Keratinocyte (primary cell): ENCODE results near the gene FCHO2. TPM values are rescaled to one million over a fixed set of nuclear protein-coding genes. Genes with fewer than 3 reads are reported as not detected.

Experiments used
- DNase-seq: peaks from one replicate; pipeline ENCODE4 v3.0.0-alpha.2; 2011; ENCODE audit warnings: low read depth, missing footprints, low spot score
- FAIRE-seq: peaks from 2 replicates; lab custom pipeline; 2011; peaks lifted over from hg19 to GRCh38; lab: Jason Lieb, UNC
- H2AFZ ChIP-seq: 2 replicates; pipeline ENCODE4 v1.6.0; 2012; ENCODE audit warnings: low read length, control low read depth, inconsistent platforms; ENCODE audit not compliant: control insufficient read depth
- H3K27ac ChIP-seq: 2 replicates; pipeline ENCODE4 v1.5.1; 2011; ENCODE audit warnings: low read length; ENCODE audit not compliant: control insufficient read depth, insufficient read depth
- H3K27me3 ChIP-seq: 3 replicates; pipeline ENCODE4 v1.6.0; 2011; ENCODE audit warnings: low read length; ENCODE audit not compliant: control insufficient read depth, insufficient read depth; ENCODE audit errors: extremely low read depth
- H3K36me3 ChIP-seq, 2 experiments: 2 replicates in 1 of 2; 3 replicates in 1 of 2; pipeline ENCODE4 v1.5.1; 2011; ENCODE audit warnings: low read length in 2 of 2, mild to moderate bottlenecking in 1 of 2; ENCODE audit not compliant: control insufficient read depth in 2 of 2, insufficient read depth in 2 of 2; ENCODE audit errors: extremely low read depth in 1 of 2
- H3K4me1 ChIP-seq: 3 replicates; pipeline ENCODE4 v1.5.1; 2011; ENCODE audit warnings: low read length; ENCODE audit not compliant: control insufficient read depth, insufficient read depth; ENCODE audit errors: extremely low read depth
- H3K4me2 ChIP-seq: 3 replicates; pipeline ENCODE4 v1.6.0; 2011; ENCODE audit warnings: low read depth, low read length; ENCODE audit not compliant: control insufficient read depth, insufficient read depth; ENCODE audit errors: extremely low read depth
- H3K4me3 ChIP-seq, 3 experiments: fragments of 200-600 bp in 1 of 3; sonication (generic) in 1 of 3; 2 replicates in 2 of 3; 3 replicates in 1 of 3; pipeline ENCODE4 v1.5.1; 2011 to 2016; ENCODE audit warnings: low read length in 3 of 3, mild to moderate bottlenecking in 3 of 3, control low read depth in 2 of 3, inconsistent platforms in 1 of 3, low read depth in 1 of 3, mixed read lengths in 1 of 3, mixed run types in 1 of 3, moderate library complexity in 1 of 3; ENCODE audit not compliant: control insufficient read depth in 2 of 3, insufficient read depth in 2 of 3; ENCODE audit errors: extremely low read depth in 1 of 3
- H3K79me2 ChIP-seq: 2 replicates; pipeline ENCODE4 v1.6.0; 2012; ENCODE audit warnings: low read length; ENCODE audit not compliant: control insufficient read depth, insufficient read depth
- H3K9ac ChIP-seq: 3 replicates; pipeline ENCODE4 v1.6.0; 2011; ENCODE audit warnings: low read length; ENCODE audit not compliant: control insufficient read depth, insufficient read depth; ENCODE audit errors: extremely low read depth
- H3K9me1 ChIP-seq: 3 replicates; pipeline ENCODE4 v1.6.0; 2011; ENCODE audit warnings: low read length; ENCODE audit not compliant: control insufficient read depth, insufficient read depth; ENCODE audit errors: extremely low read depth
- H3K9me3 ChIP-seq: 2 replicates; pipeline ENCODE4 v1.5.1; 2012; ENCODE audit warnings: low read depth, low read length; ENCODE audit not compliant: control insufficient read depth
- H4K20me1 ChIP-seq: 3 replicates; pipeline ENCODE4 v1.6.0; 2011; ENCODE audit warnings: low read length; ENCODE audit not compliant: control insufficient read depth, insufficient read depth; ENCODE audit errors: extremely low read depth
- EZH2 ChIP-seq: IDR thresholded peaks from one replicate; pipeline ENCODE4 v1.6.1; 2012; ENCODE audit warnings: inconsistent platforms, mild to moderate bottlenecking, low read length, moderate library complexity
- dilution Hi-C: fragments of 300-500 bp; cut with MboI; formaldehyde crosslinking; loops from one replicate; pipeline ENCODE4 v1.7.0; 2020; ENCODE audit warnings: low sequenced_read_pairs; ENCODE audit not compliant: extremely low pct_ligation_motif_present
- polyA plus RNA-seq, 5 experiments: library from polyadenylated mRNA; depleted of rRNA in 3 of 5; stranded (reverse) in 3 of 5; stranded (forward) in 1 of 5; unstranded in 1 of 5; fragments of >200 nt; gene quantifications; 1 replicate in 1 of 5; 2 replicates in 3 of 5; 3 replicates in 1 of 5; pipeline versions ENCODE4 v1.2.1 to v1.2.3, GENCODE V29; 2011 to 2012; ENCODE audit warnings: missing spikeins in 2 of 5, low read depth in 1 of 5, low replicate concordance in 1 of 5
- TF ChIP-seq, protein P1 (sequence below), 3 experiments: IDR thresholded peaks in 1 of 3; conservative IDR thresholded peaks in 1 of 3; optimal IDR thresholded peaks in 1 of 3; 2 replicates in 2 of 3; 3 replicates in 1 of 3; pipeline versions ENCODE3 to v1.5.1; 2011; ENCODE audit warnings: low read length in 3 of 3, mild to moderate bottlenecking in 3 of 3, moderate library complexity in 2 of 3, control low read depth in 1 of 3, inconsistent platforms in 1 of 3; ENCODE audit not compliant: insufficient read depth in 2 of 3; ENCODE audit errors: extremely low read depth in 1 of 3

The FCHO2 gene
- polyA plus RNA-seq, 1 donor (not counting 4 experiments of a cell fraction or from before 2014, with no cell fraction given), result 10.6 TPM

DNA sequence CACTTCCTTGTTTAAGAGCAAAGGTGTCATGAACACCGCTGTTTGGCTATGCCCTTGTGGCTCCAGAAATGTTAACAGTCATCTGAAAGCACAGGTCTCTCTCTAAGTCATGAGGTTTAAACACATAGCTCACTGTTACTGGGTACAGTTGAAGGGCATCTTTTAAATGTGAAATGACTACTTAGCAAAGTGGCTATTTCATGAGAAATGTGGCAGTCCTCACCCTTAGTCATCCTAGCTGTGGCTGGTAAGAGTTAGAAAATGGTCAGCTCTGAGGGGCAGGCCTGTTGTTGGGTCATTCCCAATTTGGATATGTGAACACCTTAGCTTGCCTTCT, 140.4 kb downstream of the FCHO2 start:
- dilution Hi-C loops, result no loop called here
- Histone ChIP-seq H3K4me3 (no peak overlapping the region), H3K4me1 (peaks cover 10% of the 10 kb centered on the region), H3K4me2 (no peak overlapping the region), H3K36me3 (no peaks in the 10 kb centered on the region), H3K79me2 (no peaks in the 10 kb centered on the region), H3K27me3 (no peaks in the 10 kb centered on the region), H3K9me3 (no peaks in the 10 kb centered on the region), H2AFZ (no peak overlapping the region), H3K27ac (no peak overlapping the region), H3K9me1 (peaks cover 2% of the 10 kb centered on the region), H4K20me1 (no peaks in the 10 kb centered on the region), H3K9ac (no peak overlapping the region)
- TF ChIP-seq, protein P1, sequence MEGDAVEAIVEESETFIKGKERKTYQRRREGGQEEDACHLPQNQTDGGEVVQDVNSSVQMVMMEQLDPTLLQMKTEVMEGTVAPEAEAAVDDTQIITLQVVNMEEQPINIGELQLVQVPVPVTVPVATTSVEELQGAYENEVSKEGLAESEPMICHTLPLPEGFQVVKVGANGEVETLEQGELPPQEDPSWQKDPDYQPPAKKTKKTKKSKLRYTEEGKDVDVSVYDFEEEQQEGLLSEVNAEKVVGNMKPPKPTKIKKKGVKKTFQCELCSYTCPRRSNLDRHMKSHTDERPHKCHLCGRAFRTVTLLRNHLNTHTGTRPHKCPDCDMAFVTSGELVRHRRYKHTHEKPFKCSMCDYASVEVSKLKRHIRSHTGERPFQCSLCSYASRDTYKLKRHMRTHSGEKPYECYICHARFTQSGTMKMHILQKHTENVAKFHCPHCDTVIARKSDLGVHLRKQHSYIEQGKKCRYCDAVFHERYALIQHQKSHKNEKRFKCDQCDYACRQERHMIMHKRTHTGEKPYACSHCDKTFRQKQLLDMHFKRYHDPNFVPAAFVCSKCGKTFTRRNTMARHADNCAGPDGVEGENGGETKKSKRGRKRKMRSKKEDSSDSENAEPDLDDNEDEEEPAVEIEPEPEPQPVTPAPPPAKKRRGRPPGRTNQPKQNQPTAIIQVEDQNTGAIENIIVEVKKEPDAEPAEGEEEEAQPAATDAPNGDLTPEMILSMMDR (optimal IDR thresholded peaks at IDR 0.05 in 1 of 3, IDR thresholded peaks at IDR 0.05 in 1 of 3, conservative IDR thresholded peaks at IDR 0.05 in 1 of 3; ENCODE audit: extremely low read depth in 1 of 3, insufficient read depth in 2 of 3, low read length in 3 of 3), result no peak
- TF ChIP-seq EZH2, result no peak
- FAIRE-seq (no peak), DNase-seq (no peak)

DNA sequence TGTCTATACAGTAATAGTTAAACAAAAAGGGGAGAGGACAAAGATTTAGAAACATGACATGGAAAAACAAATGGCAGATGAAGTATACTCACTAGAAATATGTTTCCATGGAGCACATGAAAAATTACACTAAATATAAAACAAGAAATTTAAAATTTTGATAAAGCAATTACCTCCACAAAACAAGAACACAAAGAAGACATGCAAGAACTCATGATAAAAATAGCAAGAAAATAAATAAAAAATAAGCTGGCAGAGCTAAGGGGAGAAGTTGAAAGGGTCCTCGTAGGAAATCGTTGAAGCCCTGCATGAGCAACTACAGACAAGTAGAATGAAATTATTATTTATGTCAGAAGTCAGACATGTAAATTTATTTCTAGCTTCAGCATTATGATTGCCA, 141.9 kb downstream of the FCHO2 start:
- no peaks in the 10 kb centered on the region for H3K27me3 ChIP-seq
- dilution Hi-C loops, result no loop called here
- no peak overlapping the region for H2AFZ ChIP-seq
- no peaks in the 10 kb centered on the region for H3K9me3 ChIP-seq
- TF ChIP-seq, protein P1 (optimal IDR thresholded peaks at IDR 0.05 in 1 of 3, IDR thresholded peaks at IDR 0.05 in 1 of 3, conservative IDR thresholded peaks at IDR 0.05 in 1 of 3; ENCODE audit: extremely low read depth in 1 of 3, insufficient read depth in 2 of 3, low read length in 3 of 3), result no peak
- no peak for TF ChIP-seq EZH2
- H3K4me3 ChIP-seq, result no peak overlapping the region
- peaks cover 2% of the 10 kb centered on the region for H3K9me1 ChIP-seq
- no peak overlapping the region for H3K27ac ChIP-seq
- DNase-seq (no peak), FAIRE-seq (no peak)
- H4K20me1 ChIP-seq, result no peaks in the 10 kb centered on the region
- no peak overlapping the region for H3K4me2 ChIP-seq
- no peaks in the 10 kb centered on the region for H3K36me3 ChIP-seq
- H3K79me2 ChIP-seq, result no peaks in the 10 kb centered on the region
- H3K9ac ChIP-seq, result no peak overlapping the region
- peaks cover 10% of the 10 kb centered on the region for H3K4me1 ChIP-seq
